Neuronal stem cell (in vitro differentiated cells): ENCODE data around the gene TSPYL1.

ENCODE experiments used
- DNase-seq: peaks from one replicate; pipeline ENCODE4 v3.0.0-alpha.2; 2013; ENCODE audit warnings: low spot score
- H2AFZ ChIP-seq: one replicate; pipeline ENCODE4 v1.6.1; 2013; ENCODE audit warnings: mild to moderate bottlenecking, low read length, inconsistent platforms
- H2AK5ac ChIP-seq: 2 replicates; pipeline ENCODE4 v1.6.1; 2013; ENCODE audit warnings: low read depth, mild to moderate bottlenecking, inconsistent platforms, low read length, moderate library complexity, mixed read lengths
- H2BK120ac ChIP-seq: 2 replicates; pipeline ENCODE4 v1.6.1; 2013; ENCODE audit warnings: low read depth, mild to moderate bottlenecking, inconsistent platforms, low read length, moderate library complexity, mixed read lengths
- H2BK12ac ChIP-seq: one replicate; pipeline ENCODE4 v1.6.1; 2013; ENCODE audit warnings: low read length, inconsistent platforms
- H2BK15ac ChIP-seq: 2 replicates; pipeline ENCODE4 v1.6.1; 2013; ENCODE audit warnings: mild to moderate bottlenecking, low read length, inconsistent platforms, mixed read lengths
- H2BK5ac ChIP-seq: one replicate; pipeline ENCODE4 v1.6.1; 2013; ENCODE audit warnings: inconsistent platforms, mild to moderate bottlenecking, low read length, moderate library complexity
- H3K14ac ChIP-seq: one replicate; pipeline ENCODE4 v1.6.1; 2013; ENCODE audit warnings: low read length, inconsistent platforms
- H3K18ac ChIP-seq: 2 replicates; pipeline ENCODE4 v1.6.1; 2013; ENCODE audit warnings: low read length, inconsistent platforms
- H3K23ac ChIP-seq: 2 replicates; pipeline ENCODE4 v1.6.1; 2013; ENCODE audit warnings: low read depth, mild to moderate bottlenecking, mixed read lengths, low read length, inconsistent platforms; ENCODE audit not compliant: poor library complexity
- H3K27ac ChIP-seq: replicated peaks from 3 replicates; pipeline ENCODE4 v1.5.1; 2013; ENCODE audit warnings: low read length, inconsistent platforms
- H3K27me3 ChIP-seq, 3 experiments: 2 replicates each; pipeline ENCODE4 v1.6.1; 2013; ENCODE audit warnings: low read length in 3 of 3, mild to moderate bottlenecking in 2 of 3, inconsistent platforms in 1 of 3, low read depth in 1 of 3, mixed read lengths in 1 of 3, moderate library complexity in 1 of 3; ENCODE audit not compliant: control insufficient read depth in 3 of 3, insufficient read depth in 3 of 3
- H3K36me3 ChIP-seq, 2 donors: replicated peaks in 1 of 2; 2 replicates each; pipeline ENCODE4 v1.6.1; 2013; ENCODE audit warnings: low read length in 2 of 2; ENCODE audit not compliant: control insufficient read depth in 2 of 2, insufficient read depth in 2 of 2
- H3K4ac ChIP-seq: 2 replicates; pipeline ENCODE4 v1.6.1; 2013; ENCODE audit warnings: inconsistent platforms, mild to moderate bottlenecking, low read length, moderate library complexity
- H3K4me1 ChIP-seq, 2 donors: 1 replicate in 1 of 2; 2 replicates in 1 of 2; pipeline ENCODE4 v1.6.1; 2013; ENCODE audit warnings: low read length in 2 of 2, low read depth in 1 of 2; ENCODE audit not compliant: control insufficient read depth in 2 of 2, insufficient read depth in 1 of 2
- H3K4me2 ChIP-seq: one replicate; pipeline ENCODE4 v1.6.1; 2013; ENCODE audit warnings: mild to moderate bottlenecking, low read length, inconsistent platforms; ENCODE audit not compliant: insufficient read depth, poor library complexity, severe bottlenecking
- H3K4me3 ChIP-seq, 2 donors: 2 replicates each; pipeline ENCODE4 v1.5.1; 2013; ENCODE audit warnings: low read length in 2 of 2, mild to moderate bottlenecking in 2 of 2, inconsistent platforms in 1 of 2, moderate library complexity in 1 of 2
- H3K79me1 ChIP-seq: one replicate; pipeline ENCODE4 v1.6.1; 2013; ENCODE audit warnings: low read depth, mild to moderate bottlenecking, inconsistent platforms, low read length, moderate library complexity
- H3K9ac ChIP-seq: one replicate; pipeline ENCODE4 v1.6.1; 2013; ENCODE audit warnings: mild to moderate bottlenecking, low read depth, low read length, inconsistent platforms; ENCODE audit not compliant: poor library complexity
- H3K9me3 ChIP-seq, 2 donors: replicated peaks in 1 of 2; 2 replicates each; pipeline versions ENCODE3 to v1.6.1; 2013; ENCODE audit warnings: low read length in 2 of 2, mild to moderate bottlenecking in 2 of 2, inconsistent platforms in 1 of 2, low read depth in 1 of 2, mixed read lengths in 1 of 2, moderate library complexity in 1 of 2; ENCODE audit not compliant: control insufficient read depth in 2 of 2, insufficient read depth in 1 of 2
- H4K8ac ChIP-seq: one replicate; pipeline ENCODE4 v1.6.1; 2013; ENCODE audit warnings: low read depth, mild to moderate bottlenecking, inconsistent platforms, low read length, moderate library complexity
- H4K91ac ChIP-seq: one replicate; pipeline ENCODE4 v1.6.1; 2013; ENCODE audit warnings: low read length, low read depth, mild to moderate bottlenecking, inconsistent platforms; ENCODE audit not compliant: poor library complexity
- WGBS, 2 donors: extraction: QIAGEN DNeasy Blood & Tissue Kit; methylation state at CpG; one replicate each; pipeline ENCODE4 v1.1.7; 2013; ENCODE audit warnings: missing lambda C conversion rate in 2 of 2, mixed read lengths in 1 of 2; ENCODE audit not compliant: insufficient read length in 2 of 2, insufficient replicate concordance in 1 of 2; ENCODE audit errors: extremely low coverage in 2 of 2; 5-methylcytosine and 5-hydroxymethylcytosine counted together

Gene TSPYL1

GRCh38 chr6:116290799-116291198, 11.1 kb upstream of the TSPYL1 start:
- no peak overlapping the region for H2BK120ac ChIP-seq
- H3K4me1 ChIP-seq: no peaks in the 10 kb centered on the region
- H4K91ac ChIP-seq: no peak overlapping the region
- H4K8ac ChIP-seq: no peak overlapping the region
- H3K27ac ChIP-seq: no peak overlapping the region
- WGBS, 2 donors: no CpG with 5 or more reads among the region's 2 CpGs
- H3K9ac ChIP-seq: no peak overlapping the region
- no peak overlapping the region for H2AK5ac ChIP-seq
- H3K4me2 ChIP-seq: no peak overlapping the region
- H2BK12ac ChIP-seq: no peak overlapping the region
- no peaks in the 10 kb centered on the region for H3K36me3 ChIP-seq
- no peak overlapping the region for H3K23ac ChIP-seq
- no peak overlapping the region for H2BK5ac ChIP-seq
- no peak overlapping the region for H3K18ac ChIP-seq
- H3K4ac ChIP-seq: no peak overlapping the region
- no peak overlapping the region for H3K14ac ChIP-seq
- no peak overlapping the region for H2BK15ac ChIP-seq
- no peaks in the 10 kb centered on the region for H3K79me1 ChIP-seq
- H2AFZ ChIP-seq: no peak overlapping the region
- DNase-seq: no peak
- H3K9me3 ChIP-seq: no peaks in the 10 kb centered on the region
- no peak overlapping the region for H3K4me3 ChIP-seq
- H3K27me3 ChIP-seq: no peaks in the 10 kb centered on the region

GRCh38 chr6:116289876-116290275, 10.1 kb upstream of the TSPYL1 start:
- Histone ChIP-seq H3K4me2 (no peak overlapping the region), H3K23ac (no peak overlapping the region), H4K8ac (no peak overlapping the region), H3K4me3 (no peak overlapping the region), H3K9ac (no peak overlapping the region), H2BK5ac (no peak overlapping the region), H3K9me3 (no peaks in the 10 kb centered on the region), H3K27me3 (no peaks in the 10 kb centered on the region), H3K27ac (no peak overlapping the region), H4K91ac (no peak overlapping the region), H3K4me1 (no peaks in the 10 kb centered on the region), H3K36me3 (no peaks in the 10 kb centered on the region), H3K18ac (no peak overlapping the region), H2BK15ac (no peak overlapping the region), H2BK12ac (no peak overlapping the region), H3K79me1 (no peaks in the 10 kb centered on the region), H3K14ac (no peak overlapping the region), H2BK120ac (no peak overlapping the region), H2AFZ (no peak overlapping the region), H3K4ac (no peak overlapping the region), H2AK5ac (no peak overlapping the region)
- DNase-seq: no peak
- WGBS, 2 donors: no CpG with 5 or more reads among the region's 2 CpGs

- H3K4me3 ChIP-seq: no peak overlapping the region
- no CpG with 5 or more reads among the region's 2 CpGs for WGBS, 2 donors
- H3K27me3 ChIP-seq: no peaks in the 10 kb centered on the region
- no peak overlapping the region for H2BK5ac ChIP-seq
- no peak overlapping the region for H3K23ac ChIP-seq
- H2BK120ac ChIP-seq: no peak overlapping the region
- H3K27ac ChIP-seq: no peak overlapping the region
- H4K91ac ChIP-seq: no peak overlapping the region
- H3K4me1 ChIP-seq: no peaks in the 10 kb centered on the region
- H3K4me2 ChIP-seq: no peak overlapping the region
- peak; percentile 46 for DNase-seq
- H2AFZ ChIP-seq: no peak overlapping the region
- no peak overlapping the region for H2BK12ac ChIP-seq
- no peak overlapping the region for H3K9ac ChIP-seq
- no peak overlapping the region for H2AK5ac ChIP-seq
- no peak overlapping the region for H3K14ac ChIP-seq
- no peak overlapping the region for H3K4ac ChIP-seq
- H2BK15ac ChIP-seq: no peak overlapping the region
- H4K8ac ChIP-seq: no peak overlapping the region
- H3K9me3 ChIP-seq: no peaks in the 10 kb centered on the region
- no peaks in the 10 kb centered on the region for H3K36me3 ChIP-seq
- H3K79me1 ChIP-seq: no peaks in the 10 kb centered on the region
- no peak overlapping the region for H3K18ac ChIP-seq
Observed at GRCh38 chr6:116287689-116288282, 8.1 kb upstream of the TSPYL1 start.

GRCh38 chr6:116286773-116287358, 7.1 kb upstream of the TSPYL1 start:
- H2BK12ac ChIP-seq: no peak overlapping the region
- H3K18ac ChIP-seq: no peak overlapping the region
- H3K4me2 ChIP-seq: no peak overlapping the region
- H3K4ac ChIP-seq: no peak overlapping the region
- no peaks in the 10 kb centered on the region for H3K79me1 ChIP-seq
- no peak overlapping the region for H2AFZ ChIP-seq
- no peak overlapping the region for H3K23ac ChIP-seq
- H2BK120ac ChIP-seq: no peak overlapping the region
- no peak overlapping the region for H4K91ac ChIP-seq
- H3K14ac ChIP-seq: no peak overlapping the region
- no peak overlapping the region for H2BK5ac ChIP-seq
- H2BK15ac ChIP-seq: no peak overlapping the region
- no peaks in the 10 kb centered on the region for H3K27me3 ChIP-seq
- no peak for DNase-seq
- H4K8ac ChIP-seq: no peak overlapping the region
- H3K36me3 ChIP-seq: no peaks in the 10 kb centered on the region
- no peaks in the 10 kb centered on the region for H3K4me1 ChIP-seq
- H3K9ac ChIP-seq: no peak overlapping the region
- no CpG with 5 or more reads among the region's 1 CpG for WGBS, 2 donors
- no peak overlapping the region for H2AK5ac ChIP-seq
- no peak overlapping the region for H3K27ac ChIP-seq
- no peaks in the 10 kb centered on the region for H3K9me3 ChIP-seq
- no peak overlapping the region for H3K4me3 ChIP-seq
